HCT116 (cell line): ENCODE data around the gene OPALIN. TPM values are rescaled to one million over a fixed set of nuclear protein-coding genes. Genes with fewer than 3 reads are reported as not detected.

Experiments used
- ATAC-seq: fragments of 200-7000 bp; cut with Tn5 transposase; 2 replicates; pipeline ENCODE4 v1.9.1; 2020; ENCODE audit warnings: mild to moderate bottlenecking, moderate library complexity
- BruUV-seq: library from RNA; stranded (reverse); fragments of 400-500 nt; replicated peaks from 2 replicates; lab custom pipeline; 2021; lab: Mats Ljungman, UMichigan
- CTCF ChIA-PET: fragments of 300-600 bp; sonication (Branson Sonifier 250); formaldehyde crosslinking; loops from one replicate; lab custom pipeline; 2021; ENCODE audit warnings: antibody characterized with exemption; lab: Charles Lee
- POLR2A ChIA-PET: fragments of 300-600, 350-600 bp; sonication (Branson Sonifier 250); formaldehyde crosslinking; loops from one replicate; lab custom pipeline; 2021; ENCODE audit warnings: antibody characterized with exemption; lab: Charles Lee
- RAD21 ChIA-PET, 2 experiments: fragments of 300-600 bp; sonication (Branson Sonifier 250); formaldehyde crosslinking; loops; one replicate each; lab custom pipeline; 2023; ENCODE audit warnings: low total read pairs in 2 of 2; ENCODE audit not compliant: uncharacterized antibody in 2 of 2, unreplicated experiment in 2 of 2, low non-redundant PET in 1 of 2; lab: Charles Lee
- DNase-seq: peaks from one replicate; pipeline ENCODE4 v3.0.0-alpha.2; 2010; ENCODE audit warnings: low read depth, low spot score
- H2AFZ ChIP-seq: fragments of 200-600 bp; shearing (Covaris generic), sonication (generic); 2 replicates; pipeline ENCODE4 v1.6.1; 2017; ENCODE audit warnings: low read depth, mixed run types, mixed read lengths, antibody characterized with exemption, low read length; ENCODE audit not compliant: poor library complexity, severe bottlenecking
- H3K27ac ChIP-seq: 2 replicates; pipeline ENCODE4 v1.5.1; 2012; ENCODE audit warnings: low read depth, low read length
- H3K27me3 ChIP-seq: fragments of 200-600 bp; sonication (generic); 2 replicates; pipeline ENCODE4 v1.6.1; 2016; ENCODE audit warnings: mixed run types, low read length, mixed read lengths; ENCODE audit not compliant: insufficient read depth
- H3K36me3 ChIP-seq, 2 experiments: fragments of 200-500 bp in 1 of 2; fragments of 200-600 bp in 1 of 2; sonication (Bioruptor generic) in 1 of 2; sonication (generic) in 1 of 2; 2 replicates each; pipeline versions ENCODE4 v1.5.1 to v1.6.1; 2014 to 2016; ENCODE audit warnings: low read length in 2 of 2, inconsistent platforms in 1 of 2, mixed read lengths in 1 of 2, mixed run types in 1 of 2; ENCODE audit not compliant: insufficient read depth in 2 of 2, control insufficient read depth in 1 of 2
- H3K4me1 ChIP-seq, 2 experiments: fragments of 200-600 bp in 1 of 2; sonication (generic) in 1 of 2; 2 replicates each; pipeline versions ENCODE4 v1.5.1 to v1.6.1; 2012 to 2017; ENCODE audit warnings: low read length in 2 of 2, inconsistent platforms in 1 of 2, mild to moderate bottlenecking in 1 of 2, mixed read lengths in 1 of 2, mixed run types in 1 of 2, moderate library complexity in 1 of 2; ENCODE audit not compliant: insufficient read depth in 2 of 2, control insufficient read depth in 1 of 2
- H3K4me2 ChIP-seq: fragments of 200-600 bp; sonication (generic); 2 replicates; pipeline ENCODE4 v1.6.1; 2017; ENCODE audit warnings: mixed run types, low read length, mixed read lengths
- H3K4me3 ChIP-seq, 2 experiments: fragments of 200-600 bp in 1 of 2; sonication (generic) in 1 of 2; replicated peaks in 1 of 2; 2 replicates each; pipeline ENCODE4 v1.5.1; 2011 to 2016; ENCODE audit warnings: low read length in 2 of 2, control low read depth in 1 of 2, low read depth in 1 of 2, mild to moderate bottlenecking in 1 of 2, mixed read lengths in 1 of 2, mixed run types in 1 of 2
- H3K79me2 ChIP-seq: fragments of 200-600 bp; sonication (generic); 2 replicates; pipeline ENCODE4 v1.6.1; 2017; ENCODE audit warnings: mild to moderate bottlenecking, mixed run types, low read length, moderate library complexity, mixed read lengths; ENCODE audit not compliant: insufficient read depth
- H3K9ac ChIP-seq: fragments of 200-600 bp; sonication (generic); 2 replicates; pipeline ENCODE4 v1.6.1; 2016; ENCODE audit warnings: low read length, mixed read lengths
- H3K9me2 ChIP-seq: fragments of 200-600 bp; sonication (generic), shearing (Covaris generic); 2 replicates; pipeline ENCODE4 v1.6.1; 2017; ENCODE audit warnings: mixed run types, mild to moderate bottlenecking, moderate library complexity; ENCODE audit not compliant: insufficient read depth
- H3K9me3 ChIP-seq, 2 experiments: fragments of 200-500 bp in 1 of 2; fragments of 200-600 bp in 1 of 2; sonication (Bioruptor generic) in 1 of 2; sonication (generic) in 1 of 2; 2 replicates each; pipeline ENCODE4 v1.6.1; 2014 to 2017; ENCODE audit warnings: low read length in 2 of 2, mixed read lengths in 2 of 2, inconsistent platforms in 1 of 2, low read depth in 1 of 2, mild to moderate bottlenecking in 1 of 2, mixed run types in 1 of 2, moderate library complexity in 1 of 2; ENCODE audit not compliant: control insufficient read depth in 1 of 2, insufficient read depth in 1 of 2
- H4K20me1 ChIP-seq: fragments of 200-600 bp; sonication (generic), shearing (Covaris generic); 2 replicates; pipeline ENCODE4 v1.6.1; 2017; ENCODE audit warnings: mixed run types, mild to moderate bottlenecking, moderate library complexity; ENCODE audit not compliant: insufficient read depth
- ATF3 ChIP-seq: IDR thresholded peaks from 2 replicates; pipeline ENCODE4 v1.6.1; 2012
- CBX3 ChIP-seq: IDR thresholded peaks from 2 replicates; pipeline ENCODE4 v1.6.1; 2012; ENCODE audit warnings: low read depth
- EZH2 ChIP-seq: fragments of 200-600 bp; sonication (generic); IDR thresholded peaks from 2 replicates; pipeline ENCODE4 v1.6.1; 2017; ENCODE audit warnings: antibody characterized with exemption, mixed run types
- EZH2phosphoT487 ChIP-seq: fragments of 200-600 bp; IDR thresholded peaks from 2 replicates; pipeline ENCODE4 v1.6.1; 2018; ENCODE audit warnings: antibody characterized with exemption, borderline replicate concordance
- JUND ChIP-seq: IDR thresholded peaks from 2 replicates; pipeline ENCODE4 v1.6.1; 2012
- MAX ChIP-seq: IDR thresholded peaks from 2 replicates; pipeline ENCODE4 v1.6.1; 2012
- RAD21 ChIP-seq: IDR thresholded peaks from 2 replicates; pipeline ENCODE4 v1.6.1; 2012; ENCODE audit warnings: low read depth, mild to moderate bottlenecking
- REST ChIP-seq: IDR thresholded peaks from 2 replicates; pipeline ENCODE4 v1.6.1; 2012; ENCODE audit warnings: low read depth
- SRF ChIP-seq: IDR thresholded peaks from 2 replicates; pipeline ENCODE4 v1.6.1; 2012; ENCODE audit warnings: low read depth
- TCF7L2 ChIP-seq: IDR thresholded peaks from 2 replicates; pipeline ENCODE4 v1.7.0; 2011; ENCODE audit warnings: borderline replicate concordance, inconsistent platforms; ENCODE audit not compliant: insufficient read depth, insufficient read length; ENCODE audit errors: extremely low read depth
- intact Hi-C: fragments of 100-400 bp; cut with micrococcal nuclease; formaldehyde crosslinking; loops from 2 replicates; pipeline ENCODE4 v1.10.0; 2022
- total RNA-seq: library from RNA; stranded (reverse); gene quantifications from one replicate; pipeline ENCODE4 v1.2.1, GENCODE V29; 2021; ENCODE audit not compliant: unreplicated experiment

OPALIN gene
- total RNA-seq, 1 experiment from 2014 or later = not detected

- TF ChIP-seq ATF3 = no peak
- TF ChIP-seq MAX = no peak
- no peak for TF ChIP-seq TCF7L2
- no peak for TF ChIP-seq RAD21
- TF ChIP-seq JUND = no peak
These were observed 41.7 kb upstream of the OPALIN start (continued) for GRCh38 chr10:96400465-96400864.

GRCh38 chr10:96397902-96398301, 39.1 kb upstream of the OPALIN start:
- H3K9me3 ChIP-seq = no peaks in the 10 kb centered on the region
- no peak for ATAC-seq
- no peak overlapping the region for H2AFZ ChIP-seq
- H3K9ac ChIP-seq = no peak overlapping the region
- POLR2A ChIA-PET = no interaction called here
- H4K20me1 ChIP-seq = no peaks in the 10 kb centered on the region
- H3K36me3 ChIP-seq = no peaks in the 10 kb centered on the region
- no peaks in the 10 kb centered on the region for H3K4me1 ChIP-seq
- RAD21 ChIA-PET = no interaction called here
- peaks cover 42% of the 10 kb centered on the region for H3K27me3 ChIP-seq
- CTCF ChIA-PET = interaction anchor here (3.7 kb wide), 1 partner anchor 112 kb away, joined by 16 read pairs; no protein-coding TSS in a partner anchor
- H3K27ac ChIP-seq = no peak overlapping the region
- no peaks in the 10 kb centered on the region for H3K79me2 ChIP-seq
- TF ChIP-seq JUND = no peak
- TF ChIP-seq RAD21 = no peak
- no peak for TF ChIP-seq EZH2
- TF ChIP-seq CBX3 = no peak
- no peak for TF ChIP-seq SRF
- TF ChIP-seq REST = no peak
- no peak for TF ChIP-seq EZH2phosphoT487
- H3K4me3 ChIP-seq = no peak overlapping the region
- no peaks in the 10 kb centered on the region for H3K9me2 ChIP-seq
- intact Hi-C loops = loop anchor here (2.0 kb wide), 3 partner anchors 159 to 627 kb away; no protein-coding TSS in a partner anchor
- no TSS peak for BruUV-seq
- no peak overlapping the region for H3K4me2 ChIP-seq
- DNase-seq = no peak
